Measurements from ENCODE around the gene POLR3H. TPM values are rescaled to one million over a fixed set of nuclear protein-coding genes. Genes with fewer than 3 reads are reported as not detected.

Gene POLR3H
- polyA plus RNA-seq, 3 donors from 2014 or later, result 9.2 to 15.4 (median 15.0) TPM

DNA sequence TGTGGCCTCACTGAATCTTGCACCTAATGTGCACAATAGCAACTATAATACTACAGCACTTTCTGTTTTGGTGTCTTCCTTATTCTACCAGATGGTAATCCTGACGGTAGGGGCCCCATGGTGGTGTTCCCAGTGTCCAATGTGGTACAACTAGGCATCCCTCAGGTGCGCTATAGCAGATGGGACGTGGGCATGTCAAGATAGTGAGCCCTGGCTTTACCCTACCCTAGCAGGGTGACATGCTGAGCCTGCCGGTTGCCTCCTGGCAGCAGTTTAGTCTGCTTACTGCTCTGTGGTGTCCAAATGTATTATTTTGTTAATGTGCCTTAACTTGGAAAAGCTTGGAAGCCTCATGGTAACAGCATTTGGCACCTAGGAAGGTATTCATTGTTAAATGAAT lies 56.2 kb downstream of the POLR3H start:
- Mint-ChIP-seq H3K27ac (no peak overlapping the region), H3K4me1 (peaks cover 14 to 47% of the 10 kb centered on the region in 2 donors)

DNA sequence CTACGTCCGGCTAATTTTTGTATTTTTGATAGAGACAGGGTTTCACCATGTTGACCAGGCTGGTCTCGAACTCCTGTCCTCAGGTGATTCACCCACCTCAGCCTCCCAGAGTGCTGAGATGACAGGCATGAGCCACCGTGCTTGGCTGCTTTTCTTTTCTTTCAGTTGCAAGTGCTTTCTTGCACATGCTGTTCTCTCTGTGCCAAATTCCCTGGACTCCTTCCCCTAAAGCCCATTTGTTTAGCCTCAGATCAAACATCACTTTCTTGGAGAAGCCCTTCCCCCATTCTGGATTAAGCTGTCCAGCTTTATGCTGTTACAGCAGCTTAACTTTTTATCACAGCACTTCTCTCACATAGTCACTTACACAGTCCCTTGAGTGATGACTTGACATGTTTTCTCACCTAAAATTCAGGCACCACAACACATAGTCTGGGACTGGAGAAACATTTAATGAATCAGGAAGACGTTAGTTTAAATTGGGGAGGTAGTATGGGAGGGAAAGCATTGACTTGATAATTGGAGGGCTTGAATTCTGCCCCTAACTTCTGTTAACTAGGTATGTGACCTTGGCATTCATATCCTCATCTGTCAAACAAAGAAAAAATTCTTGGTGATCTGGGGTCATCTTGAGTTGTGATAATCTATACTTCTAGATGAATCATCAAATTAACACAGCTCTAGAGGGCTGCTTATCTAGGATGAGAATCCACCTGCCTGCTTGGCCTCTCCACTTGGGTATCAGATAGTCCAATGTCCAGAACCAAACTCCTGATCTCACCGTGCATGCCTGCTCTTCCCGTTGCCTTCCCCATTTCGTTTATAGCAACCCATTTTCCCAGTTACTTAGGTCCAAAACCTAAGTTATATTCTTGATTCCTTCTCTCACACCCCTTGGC lies 57.0 kb downstream of the POLR3H start:
- H3K27me3 Mint-ChIP-seq (ENCODE audit: low read depth in 3 of 3), result peaks cover 0 to 1% (median 0%) of the 10 kb centered on the region in 3 donors
- H3K9me3 Mint-ChIP-seq, result no peaks in the 10 kb centered on the region
- DNase-seq, result no peak
- H3K4me1 Mint-ChIP-seq, result peaks cover 21 to 55% of the 10 kb centered on the region in 2 donors
- no peak overlapping the region for H3K27ac Mint-ChIP-seq
- no peak overlapping the region for H3K4me3 Mint-ChIP-seq
- H3K36me3 Mint-ChIP-seq, result peaks cover 0 to 3% (median 0%) of the 10 kb centered on the region in 3 donors

More for the DNA sequence above, 56.2 kb downstream of the POLR3H start:
- Mint-ChIP-seq H3K4me3 (no peak overlapping the region), H3K9me3 (no peaks in the 10 kb centered on the region), H3K36me3 (peaks cover 0 to 3% (median 0%) of the 10 kb centered on the region in 3 donors), H3K27me3 (ENCODE audit: low read depth in 3 of 3) (peaks cover 0 to 1% (median 0%) of the 10 kb centered on the region in 3 donors)
- no peak for DNase-seq

DNA sequence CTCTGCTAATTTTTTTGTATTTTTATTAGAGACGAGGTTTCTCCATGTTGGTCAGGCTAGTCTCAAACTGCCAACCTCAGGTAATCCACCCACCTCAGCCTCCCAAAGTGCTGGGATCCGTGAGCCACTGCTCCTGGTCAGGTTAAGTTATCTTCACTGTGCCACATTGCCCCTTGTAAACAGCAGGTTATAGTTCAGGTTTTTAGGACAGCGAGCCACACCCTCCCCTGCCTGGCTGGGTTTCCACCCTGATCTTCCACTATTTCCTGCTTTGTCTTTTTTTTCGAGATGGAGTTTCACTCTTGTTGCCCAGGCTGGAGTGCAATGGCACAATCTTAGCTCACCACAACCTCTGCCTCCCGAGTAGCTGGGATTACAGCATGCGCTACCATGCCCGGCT lies 59.2 kb downstream of the POLR3H start:
- peaks cover 24 to 65% of the 10 kb centered on the region in 2 donors for H3K4me1 Mint-ChIP-seq

DNA sequence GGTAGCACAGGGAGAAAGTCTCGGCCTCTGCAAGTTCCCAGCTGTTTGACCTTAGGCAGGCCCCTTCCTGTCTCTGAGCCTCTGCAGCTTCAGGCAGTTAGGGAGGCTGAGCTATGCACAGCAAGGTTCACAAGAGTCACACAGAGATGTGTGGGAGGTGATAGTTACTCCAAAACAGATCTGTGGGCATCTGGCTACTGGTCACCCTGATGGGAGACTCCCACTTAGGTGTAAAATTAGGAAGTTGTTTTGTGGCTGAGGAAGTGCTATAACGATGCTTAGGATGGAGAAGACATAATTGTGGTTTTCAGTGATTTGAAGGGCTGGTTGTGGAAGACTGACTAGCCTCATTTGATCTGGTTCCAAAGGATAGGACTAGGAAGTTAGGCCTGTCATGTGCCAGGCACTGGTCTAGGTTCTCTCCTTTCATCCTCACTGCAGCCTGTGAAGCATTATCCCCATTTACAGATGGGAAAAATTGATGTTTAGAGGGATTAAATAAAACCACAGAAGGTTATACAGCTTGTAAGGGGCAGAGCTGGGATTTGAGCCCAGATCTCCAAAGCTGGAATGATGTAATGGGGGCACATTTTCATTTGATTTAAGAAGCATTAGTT lies 61.8 kb downstream of the POLR3H start:
- Mint-ChIP-seq H3K4me1 (peaks cover 22 to 52% of the 10 kb centered on the region in 2 donors), H3K9me3 (no peaks in the 10 kb centered on the region), H3K27ac (peak overlapping the region in 2 of 6 donors; percentile 37 to 41), H3K27me3 (ENCODE audit: low read depth in 3 of 3) (no peaks in the 10 kb centered on the region), H3K4me3 (no peak overlapping the region), H3K36me3 (peaks cover 0 to 3% (median 0%) of the 10 kb centered on the region in 3 donors)
- DNase-seq, result no peak

More for the DNA sequence above, 59.2 kb downstream of the POLR3H start:
- no peak for DNase-seq
- Mint-ChIP-seq H3K27me3 (ENCODE audit: low read depth in 3 of 3) (peaks cover 0 to 1% (median 0%) of the 10 kb centered on the region in 3 donors), H3K27ac (no peak overlapping the region), H3K9me3 (no peaks in the 10 kb centered on the region), H3K4me3 (no peak overlapping the region), H3K36me3 (peaks cover 0 to 3% (median 0%) of the 10 kb centered on the region in 3 donors)

DNA sequence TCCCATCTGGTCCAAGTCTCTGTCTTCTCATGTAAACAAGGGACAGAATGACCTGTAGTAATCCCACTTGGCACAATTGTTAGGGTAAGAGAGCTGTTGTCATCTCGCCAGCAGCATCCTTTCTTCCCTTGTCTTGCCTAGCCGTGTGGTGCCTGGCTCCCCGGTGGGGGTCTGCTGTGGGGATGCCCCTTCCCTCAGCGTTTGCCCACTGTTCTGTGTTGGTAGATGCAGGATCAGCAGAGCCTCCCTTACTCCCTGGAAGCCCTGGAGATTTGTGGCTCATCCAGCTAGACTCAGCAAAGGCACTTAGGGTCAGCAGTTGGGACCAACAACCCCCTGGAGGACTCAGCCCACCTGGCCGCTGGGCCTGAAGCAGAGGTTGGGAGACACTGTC lies 62.3 kb downstream of the POLR3H start:
- Mint-ChIP-seq H3K4me3 (no peak overlapping the region), H3K9me3 (no peaks in the 10 kb centered on the region), H3K27ac (peak overlapping the region in 1 of 6 donors; percentile 41), H3K4me1 (peaks cover 19 to 47% of the 10 kb centered on the region in 2 donors), H3K36me3 (peaks cover 0 to 3% (median 0%) of the 10 kb centered on the region in 3 donors), H3K27me3 (ENCODE audit: low read depth in 3 of 3) (no peaks in the 10 kb centered on the region)
- no peak for DNase-seq

DNA sequence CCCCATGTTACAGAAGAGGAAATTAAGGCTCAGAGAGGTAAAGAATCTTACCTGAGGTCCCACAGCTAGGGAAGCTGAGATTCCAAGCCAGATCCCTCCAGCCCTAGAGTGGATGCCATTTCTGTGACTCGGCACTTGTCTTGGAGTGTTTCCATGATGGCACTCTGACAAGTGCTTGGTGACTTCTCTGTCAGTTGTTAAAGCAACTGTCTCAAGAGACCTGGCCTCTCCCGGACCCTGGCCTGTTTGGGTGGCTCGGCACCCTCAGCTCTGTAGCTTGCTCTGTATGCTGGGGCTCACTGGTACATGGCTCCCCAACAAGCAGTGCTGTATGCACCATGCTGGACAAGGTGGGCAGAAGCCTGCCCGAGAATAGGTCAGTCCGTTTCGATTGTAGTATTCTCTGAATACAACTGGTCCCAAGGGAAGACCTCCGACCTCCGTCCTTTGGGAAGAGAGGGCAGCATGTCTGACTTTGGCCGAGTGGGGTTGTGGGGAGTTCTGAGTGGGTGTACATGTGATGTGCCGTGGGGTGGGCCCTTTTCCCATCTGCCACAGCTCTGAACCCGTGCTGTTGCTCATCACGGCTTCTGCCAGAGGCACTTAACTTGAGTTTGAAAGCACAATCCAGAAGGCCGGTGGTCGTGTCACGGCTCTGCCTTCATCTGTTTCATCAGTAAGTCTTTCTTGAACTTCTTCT lies 63.0 kb downstream of the POLR3H start:
- no peaks in the 10 kb centered on the region for H3K27me3 Mint-ChIP-seq (ENCODE audit: low read depth in 3 of 3)
- H3K9me3 Mint-ChIP-seq, result no peaks in the 10 kb centered on the region
- H3K4me1 Mint-ChIP-seq, result peaks cover 20 to 44% of the 10 kb centered on the region in 2 donors
- peaks cover 0 to 3% (median 0%) of the 10 kb centered on the region in 3 donors for H3K36me3 Mint-ChIP-seq
- H3K4me3 Mint-ChIP-seq, result no peak overlapping the region
- no peak for DNase-seq
- no peak overlapping the region for H3K27ac Mint-ChIP-seq

DNA sequence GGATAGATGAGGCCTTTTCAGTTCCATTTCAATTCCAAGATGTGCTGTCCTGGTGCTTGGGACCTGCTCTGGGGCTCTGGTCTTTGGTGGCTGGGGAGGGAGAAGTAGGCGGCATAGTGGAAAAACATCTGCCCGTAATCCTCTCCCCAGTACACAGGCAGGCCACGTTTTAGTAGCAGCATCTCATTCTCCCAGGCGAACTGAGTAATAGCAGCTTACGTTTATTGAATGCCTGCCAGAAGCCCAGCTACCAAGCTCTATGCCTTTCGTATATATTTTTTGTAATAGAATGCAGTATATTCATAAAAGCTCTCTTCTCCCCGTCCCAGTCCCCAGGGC lies 63.9 kb downstream of the POLR3H start:
- peaks cover 16 to 38% of the 10 kb centered on the region in 2 donors for H3K4me1 Mint-ChIP-seq
- H3K9me3 Mint-ChIP-seq, result no peaks in the 10 kb centered on the region
- H3K36me3 Mint-ChIP-seq, result no peaks in the 10 kb centered on the region
- H3K27me3 Mint-ChIP-seq (ENCODE audit: low read depth in 3 of 3), result no peaks in the 10 kb centered on the region
- no peak for DNase-seq
- H3K4me3 Mint-ChIP-seq, result no peak overlapping the region
- H3K27ac Mint-ChIP-seq, result no peak overlapping the region

DNA sequence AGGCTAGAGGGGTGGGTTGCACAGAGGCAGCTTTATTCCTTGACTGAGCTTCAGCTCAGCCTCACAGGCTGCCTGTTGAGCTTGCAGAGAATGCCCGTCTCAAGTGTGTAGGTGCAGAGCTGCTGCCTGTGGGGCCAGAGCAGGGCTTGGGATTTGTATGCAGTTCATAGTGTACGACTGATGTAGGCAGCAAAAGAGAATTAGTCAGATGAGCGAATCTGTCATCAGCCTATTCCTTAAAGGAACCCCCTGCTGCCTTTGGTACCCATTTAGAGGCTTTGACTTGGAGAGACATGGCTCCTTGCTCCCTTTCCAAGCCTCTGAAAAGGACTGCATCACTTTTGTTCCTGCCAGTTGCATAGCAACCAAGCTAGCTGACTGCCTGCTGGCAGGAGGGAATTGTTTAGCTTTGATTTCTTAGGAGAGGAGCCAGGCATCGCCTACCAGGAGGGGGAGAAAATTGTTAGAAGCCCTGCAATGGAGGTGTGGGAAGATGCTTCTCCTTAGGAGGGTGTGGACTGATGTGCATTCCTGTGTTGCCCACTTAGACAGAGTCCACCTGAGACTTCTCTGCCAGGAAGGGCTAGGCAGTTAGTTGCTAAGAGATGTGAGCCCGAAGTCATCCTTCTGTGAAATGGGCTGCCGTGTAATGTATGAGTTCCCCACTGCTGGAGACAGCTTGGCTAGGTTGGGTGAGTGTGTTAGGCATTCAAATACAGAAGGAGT lies 64.4 kb downstream of the POLR3H start:
- no peak for DNase-seq
- H3K27ac Mint-ChIP-seq, result no peak overlapping the region
- no peaks in the 10 kb centered on the region for H3K9me3 Mint-ChIP-seq
- H3K36me3 Mint-ChIP-seq, result no peaks in the 10 kb centered on the region
- no peaks in the 10 kb centered on the region for H3K27me3 Mint-ChIP-seq (ENCODE audit: low read depth in 3 of 3)
- no peak overlapping the region for H3K4me3 Mint-ChIP-seq
- H3K4me1 Mint-ChIP-seq, result peaks cover 16 to 38% of the 10 kb centered on the region in 2 donors

DNA sequence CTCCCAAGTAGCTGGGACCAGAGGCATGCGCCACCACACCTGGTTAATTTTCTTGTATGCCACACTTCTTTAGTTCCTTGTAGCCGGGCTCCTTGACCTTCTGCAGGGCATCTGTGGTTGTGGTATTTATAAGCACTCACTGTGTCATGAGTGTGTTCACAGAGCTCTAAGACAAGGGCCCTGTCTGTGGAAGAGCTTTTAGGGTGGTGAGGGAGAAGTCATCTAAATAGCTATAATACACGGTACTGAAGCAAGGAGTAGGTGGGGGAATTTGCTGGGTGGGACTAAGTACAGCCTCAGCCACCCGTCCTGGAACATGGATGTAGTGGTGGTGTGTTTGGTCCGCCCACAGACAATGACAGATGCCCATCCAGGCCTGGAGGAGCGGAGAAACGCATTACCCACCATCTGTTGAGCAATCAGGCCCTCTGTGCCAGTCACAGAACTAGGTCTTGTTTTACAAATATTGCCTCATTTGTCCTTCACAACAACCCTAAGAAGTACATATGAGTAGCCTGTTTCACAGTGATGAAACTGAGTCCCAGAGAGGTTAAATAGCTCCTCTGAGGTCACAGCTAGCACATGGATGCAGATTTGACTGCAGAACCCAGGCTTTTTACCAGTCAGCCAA lies 65.3 kb downstream of the POLR3H start:
- Mint-ChIP-seq H3K4me3 (no peak overlapping the region), H3K27ac (no peak overlapping the region), H3K36me3 (no peaks in the 10 kb centered on the region), H3K4me1 (peaks cover 15 to 40% of the 10 kb centered on the region in 2 donors), H3K27me3 (ENCODE audit: low read depth in 3 of 3) (no peaks in the 10 kb centered on the region), H3K9me3 (no peaks in the 10 kb centered on the region)
- DNase-seq, result no peak

DNA sequence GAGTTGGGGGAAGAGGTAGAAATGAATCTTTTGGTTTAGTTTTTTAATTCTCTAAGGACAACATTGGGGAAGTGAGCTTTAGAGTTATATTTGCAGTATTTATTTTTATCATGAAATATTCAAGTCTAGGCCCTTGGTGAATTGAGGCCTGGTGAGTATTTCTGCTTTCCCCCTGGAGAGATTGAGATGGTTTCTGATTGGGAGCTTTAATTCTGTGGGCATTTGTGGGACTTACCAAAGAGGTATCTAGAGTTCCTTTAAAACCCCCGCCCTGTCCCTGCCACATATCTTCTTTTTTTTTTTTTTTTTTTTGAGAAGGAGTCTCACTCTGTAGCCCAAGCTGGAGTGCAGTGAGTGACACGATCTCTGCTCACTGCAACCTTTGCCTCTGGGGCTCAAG lies 65.8 kb downstream of the POLR3H start:
- no peaks in the 10 kb centered on the region for H3K36me3 Mint-ChIP-seq
- DNase-seq, result no peak
- H3K4me1 Mint-ChIP-seq, result peaks cover 16 to 46% of the 10 kb centered on the region in 2 donors
- no peaks in the 10 kb centered on the region for H3K9me3 Mint-ChIP-seq
- H3K4me3 Mint-ChIP-seq, result no peak overlapping the region
- H3K27ac Mint-ChIP-seq, result no peak overlapping the region
- H3K27me3 Mint-ChIP-seq (ENCODE audit: low read depth in 3 of 3), result peaks cover 0 to 3% (median 0%) of the 10 kb centered on the region in 3 donors

All from immature natural killer cell (primary cell).